H9 (cell line): Measurements from ENCODE around the gene PRKCD. TPM values are rescaled to one million over a fixed set of nuclear protein-coding genes. Genes with fewer than 3 reads are reported as not detected.

Experiments
- DNase-seq: peaks from one replicate; pipeline ENCODE4 v3.0.0-alpha.2; 2017
- H2AFZ ChIP-seq: one replicate; pipeline ENCODE4 v1.6.1; 2013; ENCODE audit warnings: mild to moderate bottlenecking, low read length, control low read depth, moderate library complexity
- H2AK5ac ChIP-seq: 2 replicates; pipeline ENCODE4 v1.6.1; 2013; ENCODE audit warnings: low read length, control low read depth, mixed read lengths; ENCODE audit not compliant: insufficient read length
- H2BK120ac ChIP-seq: one replicate; pipeline ENCODE4 v1.6.1; 2013; ENCODE audit warnings: low read depth, mild to moderate bottlenecking, low read length, control low read depth, inconsistent platforms; ENCODE audit not compliant: poor library complexity, severe bottlenecking
- H2BK12ac ChIP-seq: 2 replicates; pipeline ENCODE4 v1.6.1; 2013; ENCODE audit warnings: low read length, control low read depth, mixed read lengths, low read depth; ENCODE audit not compliant: insufficient read length
- H2BK15ac ChIP-seq: 2 replicates; pipeline ENCODE4 v1.6.1; 2013; ENCODE audit warnings: low read depth, low read length, control low read depth
- H2BK20ac ChIP-seq: one replicate; pipeline ENCODE4 v1.6.1; 2013; ENCODE audit warnings: low read depth, mild to moderate bottlenecking, low read length, control low read depth, inconsistent platforms; ENCODE audit not compliant: poor library complexity, severe bottlenecking
- H2BK5ac ChIP-seq: 2 replicates; pipeline ENCODE4 v1.6.1; 2013; ENCODE audit warnings: low read length, control low read depth, mixed read lengths; ENCODE audit not compliant: insufficient read length
- H3K14ac ChIP-seq: 2 replicates; pipeline ENCODE4 v1.6.1; 2013; ENCODE audit warnings: low read length, control low read depth; ENCODE audit not compliant: insufficient read depth
- H3K18ac ChIP-seq: 2 replicates; pipeline ENCODE4 v1.6.1; 2013; ENCODE audit warnings: low read depth, mild to moderate bottlenecking, mixed read lengths, low read length, control low read depth; ENCODE audit not compliant: insufficient read length
- H3K23ac ChIP-seq: 2 replicates; pipeline ENCODE4 v1.6.1; 2013; ENCODE audit warnings: low read length, control low read depth, mixed read lengths, low read depth; ENCODE audit not compliant: insufficient read length
- H3K23me2 ChIP-seq: 2 replicates; pipeline ENCODE4 v1.6.1; 2013; ENCODE audit warnings: low read depth, mild to moderate bottlenecking, mixed read lengths, low read length, control low read depth; ENCODE audit not compliant: insufficient read length, poor library complexity, severe bottlenecking
- H3K27ac ChIP-seq: 2 replicates; pipeline ENCODE4 v1.5.1; 2013; ENCODE audit warnings: low read length, control low read depth, mixed read lengths, low read depth; ENCODE audit not compliant: insufficient read length
- H3K27me3 ChIP-seq: 2 replicates; pipeline ENCODE4 v1.6.1; 2013; ENCODE audit warnings: low read length, control low read depth, inconsistent platforms; ENCODE audit not compliant: insufficient read depth
- H3K4ac ChIP-seq: 2 replicates; pipeline ENCODE4 v1.6.1; 2013; ENCODE audit warnings: low read depth, mild to moderate bottlenecking, control low read depth, inconsistent platforms, low read length, moderate library complexity
- H3K4me1 ChIP-seq: 2 replicates; pipeline ENCODE4 v1.6.1; 2013; ENCODE audit warnings: low read length, control low read depth, inconsistent platforms; ENCODE audit not compliant: insufficient read depth
- H3K4me2 ChIP-seq: 2 replicates; pipeline ENCODE4 v1.6.1; 2013; ENCODE audit warnings: low read length, control low read depth, mixed read lengths; ENCODE audit not compliant: insufficient read length, insufficient read depth
- H3K56ac ChIP-seq: 2 replicates; pipeline ENCODE4 v1.6.1; 2013; ENCODE audit warnings: low read depth, mild to moderate bottlenecking, mixed read lengths, low read length, control low read depth; ENCODE audit not compliant: insufficient read length
- H3K79me1 ChIP-seq: 2 replicates; pipeline ENCODE4 v1.6.1; 2013; ENCODE audit warnings: low read depth, mild to moderate bottlenecking, moderate library complexity, low read length, control low read depth, inconsistent platforms; ENCODE audit not compliant: insufficient read depth, poor library complexity, severe bottlenecking
- H3K79me2 ChIP-seq: 2 replicates; pipeline ENCODE4 v1.6.1; 2013; ENCODE audit warnings: low read length, control low read depth, inconsistent platforms; ENCODE audit not compliant: insufficient read depth
- H3K9ac ChIP-seq: 2 replicates; pipeline ENCODE4 v1.6.1; 2013; ENCODE audit warnings: low read length, control low read depth, mixed read lengths; ENCODE audit not compliant: insufficient read length; ENCODE audit errors: extremely low read depth
- H3K9me3 ChIP-seq: one replicate; pipeline ENCODE4 v1.6.1; 2013; ENCODE audit warnings: low read depth, low read length, inconsistent platforms; ENCODE audit not compliant: control insufficient read depth
- H3T11ph ChIP-seq: one replicate; pipeline ENCODE4 v1.6.1; 2013; ENCODE audit warnings: mild to moderate bottlenecking, low read length, control low read depth, inconsistent platforms
- H4K20me1 ChIP-seq: one replicate; pipeline ENCODE4 v1.6.1; 2013; ENCODE audit not compliant: control insufficient read depth, insufficient read length, insufficient read depth
- H4K5ac ChIP-seq: 2 replicates; pipeline ENCODE4 v1.6.1; 2013; ENCODE audit warnings: low read depth, mild to moderate bottlenecking, mixed read lengths, low read length, control low read depth; ENCODE audit not compliant: insufficient read length
- H4K8ac ChIP-seq: replicated peaks from 2 replicates; pipeline ENCODE4 v1.6.1; 2013; ENCODE audit warnings: low read length, control low read depth, mixed read lengths, low read depth; ENCODE audit not compliant: insufficient read length
- H4K91ac ChIP-seq: 2 replicates; pipeline ENCODE4 v1.6.1; 2013; ENCODE audit warnings: low read depth, mild to moderate bottlenecking, moderate library complexity, mixed read lengths, low read length, control low read depth; ENCODE audit not compliant: insufficient read length
- H3K27ac Mint-ChIP-seq, 3 experiments: 2 replicates in 2 of 3; 3 replicates in 1 of 3; pipeline ENCODE4 v1.8.0; 2020 to 2021; ENCODE audit warnings: mixed read lengths in 3 of 3, mild to moderate bottlenecking in 1 of 3, moderate library complexity in 1 of 3
- H3K27me3 Mint-ChIP-seq: 2 replicates; pipeline ENCODE4 v1.8.0; 2021; ENCODE audit warnings: low read depth, mild to moderate bottlenecking, moderate library complexity, mixed read lengths
- H3K36me3 Mint-ChIP-seq, 3 experiments: 2 replicates in 2 of 3; 3 replicates in 1 of 3; pipeline ENCODE4 v1.8.0; 2020 to 2021; ENCODE audit warnings: low read depth in 3 of 3, mixed read lengths in 3 of 3; ENCODE audit not compliant: insufficient read depth in 1 of 3
- H3K4me1 Mint-ChIP-seq, 2 experiments: 2 replicates each; pipeline ENCODE4 v1.8.0; 2020; ENCODE audit warnings: mixed read lengths in 2 of 2
- H3K4me3 Mint-ChIP-seq, 2 experiments: 2 replicates in 1 of 2; 3 replicates in 1 of 2; pipeline ENCODE4 v1.8.0; 2020 to 2021; ENCODE audit warnings: mild to moderate bottlenecking in 2 of 2, mixed read lengths in 2 of 2, moderate library complexity in 1 of 2
- H3K9me3 Mint-ChIP-seq, 2 experiments: 2 replicates in 1 of 2; 3 replicates in 1 of 2; pipeline ENCODE4 v1.8.0; 2020; ENCODE audit warnings: mild to moderate bottlenecking in 2 of 2, mixed read lengths in 2 of 2, moderate library complexity in 1 of 2
- CTCF ChIP-seq: fragments of 200-600 bp; sonication (generic); conservative IDR thresholded peaks from 3 replicates; pipeline ENCODE4 v1.8.0; 2021; ENCODE audit warnings: antibody characterized with exemption, mild to moderate bottlenecking
- WGBS: extraction: QIAGEN DNeasy Blood & Tissue Kit; methylation state at CpG from one replicate; pipeline ENCODE4 v1.1.7; 2013; ENCODE audit warnings: missing lambda C conversion rate, low lambda C conversion rate, mixed read lengths; ENCODE audit not compliant: insufficient read length; ENCODE audit errors: extremely low coverage; 5-methylcytosine and 5-hydroxymethylcytosine counted together
- total RNA-seq: library from RNA; stranded (reverse); gene quantifications from 2 replicates; pipeline ENCODE4 v1.2.1, GENCODE V29; 2021

The PRKCD gene
- total RNA-seq, 1 experiment from 2014 or later, result 23.7 TPM

GRCh38 chr3:53122933-53123305 is 38.1 kb upstream of the PRKCD start:
- no CpG with 5 or more reads among the region's 1 CpG for WGBS
- H2BK12ac ChIP-seq, result no peak overlapping the region
- peaks cover 22 to 70% (median 64%) of the 10 kb centered on the region in 3 experiments; a peak in 6 of 7 replicates for H3K36me3 Mint-ChIP-seq

More at GRCh38 chr3:53122933-53123305, 38.1 kb upstream of the PRKCD start:
- Histone ChIP-seq H2AK5ac (no peak overlapping the region), H3K23ac (no peak overlapping the region), H2BK5ac (no peak overlapping the region), H4K91ac (no peak overlapping the region), H3K23me2 (no peaks in the 10 kb centered on the region), H3K27ac (no peak overlapping the region), H4K5ac (no peak overlapping the region), H2AFZ (no peak overlapping the region), H3K4ac (no peak overlapping the region), H2BK120ac (no peak overlapping the region), H3K79me2 (no peaks in the 10 kb centered on the region), H4K8ac (no peak overlapping the region), H3K9me3 (no peaks in the 10 kb centered on the region), H3K18ac (no peak overlapping the region), H3K79me1 (no peaks in the 10 kb centered on the region), H4K20me1 (no peaks in the 10 kb centered on the region), H3T11ph (no peak overlapping the region), H3K4me1 (no peaks in the 10 kb centered on the region), H3K56ac (no peak overlapping the region), H2BK20ac (no peak overlapping the region), H3K4me2 (no peak overlapping the region), H3K14ac (no peak overlapping the region), H2BK15ac (no peak overlapping the region), H3K9ac (no peak overlapping the region), H3K27me3 (no peaks in the 10 kb centered on the region)
- Mint-ChIP-seq H3K27me3 (no peaks in the 10 kb centered on the region), H3K4me1 (no peaks in the 10 kb centered on the region), H3K4me3 (no peak overlapping the region), H3K9me3 (no peaks in the 10 kb centered on the region), H3K27ac (no peak overlapping the region)
- TF ChIP-seq CTCF, result no peak
- DNase-seq, result no peak
